Left lung (tissue), 10 donors: ENCODE data around the gene CTNNA1. TPM values are rescaled to one million over a fixed set of nuclear protein-coding genes. Genes with fewer than 3 reads are reported as not detected.

ENCODE experiments used
- ATAC-seq: fragments of 200-7000 bp; cut with Tn5 transposase; one replicate; pipeline ENCODE4 v1.9.1; 2020; ENCODE audit warnings: moderate library complexity
- DNase-seq, 4 donors: peaks; one replicate each; pipeline ENCODE4 v3.0.0-alpha.2; 2013 to 2020
- H3K27ac ChIP-seq, 2 donors: fragments of 200-600 bp; sonication (generic) in 1 of 2; one replicate each; pipeline versions ENCODE4 v1.5.0 to v1.8.0; 2020 to 2021
- H3K27me3 ChIP-seq, 2 donors: fragments of 200-600 bp; sonication (generic) in 1 of 2; one replicate each; pipeline versions ENCODE4 v1.5.0 to v1.8.0; 2020 to 2021
- H3K36me3 ChIP-seq, 2 donors: fragments of 200-600 bp; sonication (generic) in 1 of 2; one replicate each; pipeline versions ENCODE4 v1.5.0 to v1.8.0; 2020 to 2021
- H3K4me1 ChIP-seq, 2 donors: fragments of 200-600 bp; one replicate each; pipeline ENCODE4 v1.8.0; 2021
- H3K4me3 ChIP-seq, 2 donors: fragments of 200-600 bp; sonication (generic) in 1 of 2; one replicate each; pipeline versions ENCODE4 v1.5.0 to v1.8.0; 2020 to 2021; ENCODE audit warnings: mild to moderate bottlenecking in 1 of 2
- H3K9me3 ChIP-seq, 2 donors: fragments of 200-600 bp; sonication (generic) in 1 of 2; one replicate each; pipeline versions ENCODE4 v1.5.0 to v1.8.0; 2020 to 2021
- intact Hi-C, 2 donors: fragments of 100-400 bp; cut with DNase I; formaldehyde crosslinking; loops; one replicate each; pipeline versions ENCODE4 v1.11.2 to v1.14.2; 2022
- polyA plus RNA-seq, 6 donors: library from polyadenylated mRNA; unstranded; fragments of 120-200 nt; gene quantifications; one replicate each; pipeline ENCODE4 v1.2.1, GENCODE V29; 2013; ENCODE audit not compliant: insufficient read length in 6 of 6
- total RNA-seq, 2 donors: library from RNA; stranded (reverse); fragmentation: NEBNext Ultra II Directional; extraction: Animal tissue kit (Norgen Biotek cat#: 25700); gene quantifications; one replicate each; pipeline ENCODE4 v1.2.1, GENCODE V29; 2021
- TF ChIP-seq, protein P1 (sequence below), 2 donors: fragments of 200-600 bp; sonication (generic) in 1 of 2; IDR thresholded peaks; one replicate each; pipeline versions ENCODE4 v1.5.0 to v1.8.0; 2021; ENCODE audit warnings: antibody characterized with exemption in 2 of 2
- donor health status: DM: no; HTN: yes; CAD: no.
- donor health status: DM: no; HTN: no; CAD: no.

The CTNNA1 gene
- total and polyA plus RNA-seq, 8 donors, result 309 to 443 (median 366) TPM

DNA sequence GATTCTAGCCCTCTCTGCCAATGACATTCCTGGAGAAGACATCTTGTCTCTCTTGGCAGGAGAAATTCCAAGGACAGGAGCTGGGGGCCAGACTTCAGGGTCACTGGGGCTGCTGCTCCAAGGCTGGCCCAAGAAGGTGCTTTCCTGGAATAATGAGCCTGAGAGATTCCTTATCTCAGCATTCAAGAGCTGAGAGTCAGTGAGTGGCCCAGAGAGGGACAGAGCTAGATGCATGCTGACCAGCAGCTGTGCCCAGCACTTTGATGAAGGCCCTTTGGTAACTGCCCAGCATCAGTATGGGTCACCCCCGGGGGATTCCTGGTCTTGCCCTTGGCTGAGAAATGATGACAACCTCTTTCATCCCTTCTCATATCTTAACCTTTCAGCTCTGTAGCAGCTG is 47.7 kb upstream of the CTNNA1 start:
- TF ChIP-seq, protein P1, sequence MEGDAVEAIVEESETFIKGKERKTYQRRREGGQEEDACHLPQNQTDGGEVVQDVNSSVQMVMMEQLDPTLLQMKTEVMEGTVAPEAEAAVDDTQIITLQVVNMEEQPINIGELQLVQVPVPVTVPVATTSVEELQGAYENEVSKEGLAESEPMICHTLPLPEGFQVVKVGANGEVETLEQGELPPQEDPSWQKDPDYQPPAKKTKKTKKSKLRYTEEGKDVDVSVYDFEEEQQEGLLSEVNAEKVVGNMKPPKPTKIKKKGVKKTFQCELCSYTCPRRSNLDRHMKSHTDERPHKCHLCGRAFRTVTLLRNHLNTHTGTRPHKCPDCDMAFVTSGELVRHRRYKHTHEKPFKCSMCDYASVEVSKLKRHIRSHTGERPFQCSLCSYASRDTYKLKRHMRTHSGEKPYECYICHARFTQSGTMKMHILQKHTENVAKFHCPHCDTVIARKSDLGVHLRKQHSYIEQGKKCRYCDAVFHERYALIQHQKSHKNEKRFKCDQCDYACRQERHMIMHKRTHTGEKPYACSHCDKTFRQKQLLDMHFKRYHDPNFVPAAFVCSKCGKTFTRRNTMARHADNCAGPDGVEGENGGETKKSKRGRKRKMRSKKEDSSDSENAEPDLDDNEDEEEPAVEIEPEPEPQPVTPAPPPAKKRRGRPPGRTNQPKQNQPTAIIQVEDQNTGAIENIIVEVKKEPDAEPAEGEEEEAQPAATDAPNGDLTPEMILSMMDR (IDR thresholded peaks at IDR 0.05), result no peak
- Histone ChIP-seq H3K4me1 (no peaks in the 10 kb centered on the region), H3K27ac (no peak overlapping the region), H3K27me3 (no peaks in the 10 kb centered on the region), H3K4me3 (no peak overlapping the region), H3K36me3 (no peaks in the 10 kb centered on the region), H3K9me3 (no peaks in the 10 kb centered on the region)
- intact Hi-C loops, result no loop called here
- no peak for ATAC-seq
- DNase-seq, result no peak

DNA sequence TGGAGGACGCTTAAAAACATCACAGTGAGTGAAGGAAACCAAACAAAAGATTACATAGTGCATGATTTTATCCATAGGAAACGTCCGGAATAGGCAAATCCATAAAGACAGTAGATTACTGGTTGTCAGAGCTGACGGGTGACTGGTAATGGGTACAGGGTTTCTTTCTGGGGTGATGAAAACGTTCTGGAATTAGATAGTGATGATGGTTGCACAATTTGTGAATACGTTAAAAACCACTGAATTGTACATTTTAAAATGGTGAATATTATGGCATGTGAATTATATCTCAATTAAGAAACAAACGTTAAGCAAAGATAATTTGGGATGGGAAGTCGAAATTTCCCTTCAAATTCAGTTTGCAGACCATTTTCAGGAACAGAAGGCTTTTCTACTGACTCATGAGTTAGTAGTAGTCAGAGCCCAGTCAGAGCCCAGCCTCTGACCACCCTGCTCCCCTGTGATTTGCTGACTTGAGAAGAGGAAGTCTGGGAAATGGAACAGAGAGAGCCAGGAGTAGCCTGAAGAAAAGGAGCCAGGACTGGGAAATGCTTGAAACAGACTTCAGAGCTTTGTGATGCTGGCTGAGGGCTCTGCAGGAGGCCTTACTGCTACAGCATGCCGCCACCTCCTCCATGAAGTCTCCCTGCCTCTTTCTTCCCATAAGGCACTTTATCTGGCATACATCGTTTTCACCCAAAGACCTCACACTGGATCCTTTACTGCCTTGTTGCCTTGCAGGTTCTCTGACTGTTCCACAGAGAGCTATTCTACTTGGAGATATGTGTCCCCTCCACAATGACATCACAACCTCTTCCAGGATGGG is 46.4 kb upstream of the CTNNA1 start:
- H3K27me3 ChIP-seq, result no peaks in the 10 kb centered on the region
- ATAC-seq (peak; percentile 90), DNase-seq (no peak)
- no peak overlapping the region for H3K4me3 ChIP-seq
- TF ChIP-seq, protein P1 (IDR thresholded peaks at IDR 0.05), result no peak
- intact Hi-C loops, result no loop called here
- H3K9me3 ChIP-seq, result no peaks in the 10 kb centered on the region
- H3K27ac ChIP-seq, result peak overlapping the region in 1 of 2 donors; percentile 37
- no peaks in the 10 kb centered on the region for H3K4me1 ChIP-seq
- H3K36me3 ChIP-seq, result no peaks in the 10 kb centered on the region

DNA sequence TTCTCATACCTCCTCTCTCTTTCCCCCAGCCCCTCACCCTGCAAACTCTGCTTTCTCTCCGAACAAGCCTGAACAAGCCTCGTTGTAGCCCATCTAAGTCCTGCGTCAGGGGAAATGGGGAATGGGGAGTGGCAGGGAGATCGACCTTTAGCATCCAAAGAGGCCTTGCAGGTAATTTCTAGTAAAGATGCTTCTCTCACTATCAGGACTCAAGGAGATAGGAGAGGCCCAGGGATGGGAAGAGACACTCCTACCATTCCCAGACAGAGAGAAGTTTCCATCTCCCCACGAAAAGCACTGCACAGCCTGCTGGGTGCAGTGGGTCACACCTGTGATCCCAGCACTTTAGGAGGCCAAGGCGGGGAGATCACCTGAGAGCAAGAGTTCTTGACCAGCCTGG is 44.4 kb upstream of the CTNNA1 start:
- ATAC-seq (no peak), DNase-seq (no peak)
- Histone ChIP-seq H3K4me1 (no peaks in the 10 kb centered on the region), H3K36me3 (no peaks in the 10 kb centered on the region), H3K9me3 (no peaks in the 10 kb centered on the region), H3K27ac (no peak overlapping the region), H3K27me3 (no peaks in the 10 kb centered on the region), H3K4me3 (no peak overlapping the region)
- intact Hi-C loops, result no loop called here
- TF ChIP-seq, protein P1 (IDR thresholded peaks at IDR 0.05), result no peak

DNA sequence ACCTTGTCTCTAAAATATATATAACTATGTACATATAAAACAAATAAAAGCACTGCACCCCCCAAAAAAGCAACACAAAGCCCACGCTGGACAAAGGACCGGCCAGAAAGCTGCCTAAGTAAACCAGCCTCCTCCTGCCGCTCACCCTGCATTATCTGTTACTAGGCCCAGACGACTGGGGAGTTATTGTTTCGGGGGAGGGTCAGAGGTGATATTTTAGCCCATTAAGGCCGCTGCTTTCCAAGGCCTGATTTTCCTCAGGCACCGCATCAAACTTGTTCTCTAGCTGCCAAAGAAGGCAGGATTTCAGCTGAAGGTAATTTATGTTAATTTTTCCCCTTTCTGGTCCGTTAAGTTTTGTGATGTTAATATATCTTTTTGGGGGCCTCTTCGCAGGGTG is 44.0 kb upstream of the CTNNA1 start:
- ATAC-seq (no peak), DNase-seq (no peak)
- Histone ChIP-seq H3K36me3 (no peaks in the 10 kb centered on the region), H3K9me3 (no peaks in the 10 kb centered on the region), H3K27ac (no peak overlapping the region), H3K27me3 (no peaks in the 10 kb centered on the region), H3K4me3 (no peak overlapping the region), H3K4me1 (no peaks in the 10 kb centered on the region)
- TF ChIP-seq, protein P1 (IDR thresholded peaks at IDR 0.05), result no peak
- intact Hi-C loops, result no loop called here

DNA sequence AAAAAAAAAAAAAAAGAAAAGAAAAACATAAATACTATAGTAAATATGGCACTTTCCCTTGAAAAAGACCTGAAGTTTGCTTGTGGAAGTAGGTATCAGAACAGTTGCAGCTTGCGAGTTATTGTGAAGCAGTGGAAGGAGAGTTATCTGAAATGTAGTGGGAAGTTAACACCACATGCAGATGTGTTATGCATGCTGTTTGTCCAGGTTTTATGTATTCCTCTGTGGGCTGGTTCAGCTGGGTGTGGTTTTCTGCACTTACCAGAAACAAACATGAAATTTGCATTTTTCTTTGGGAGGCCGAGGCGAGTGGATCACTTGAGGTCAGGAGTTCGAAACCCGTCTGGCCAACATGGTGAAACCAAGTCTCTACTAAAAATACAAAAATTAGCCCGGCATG is 42.1 kb upstream of the CTNNA1 start:
- Histone ChIP-seq H3K9me3 (no peaks in the 10 kb centered on the region), H3K4me1 (no peaks in the 10 kb centered on the region), H3K27me3 (no peaks in the 10 kb centered on the region), H3K4me3 (no peak overlapping the region), H3K27ac (no peak overlapping the region), H3K36me3 (no peaks in the 10 kb centered on the region)
- no peak for DNase-seq
- TF ChIP-seq, protein P1 (IDR thresholded peaks at IDR 0.05), result no peak
- intact Hi-C loops, result no loop called here
- no peak for ATAC-seq
